Measurements from ENCODE around the gene CNTNAP2.

- no peak for TF ChIP-seq CTCF (IDR thresholded peaks at IDR 0.05; ENCODE audit: borderline replicate concordance, extremely low read depth, low read length, poor library complexity, severe bottlenecking)
- no peak for TF ChIP-seq EZH2 (IDR thresholded peaks at IDR 0.05; ENCODE audit: borderline replicate concordance, low read depth, low read length, severe bottlenecking)
These were observed 1564.9 kb downstream of the CNTNAP2 start for GRCh38 chr7:147681530-147681929.
